ENCODE data around the gene IL3RA.
"Not testable (repeated sequence)": the region's sequence is repeated elsewhere in the genome, so short reads cannot be mapped to it uniquely, and the experiment has no call there.

Gene IL3RA

GRCh38 chrX:1332433-1332832 lies 4.2 kb upstream of the IL3RA start:
- not testable (repeated sequence) for DNase-seq

DNA sequence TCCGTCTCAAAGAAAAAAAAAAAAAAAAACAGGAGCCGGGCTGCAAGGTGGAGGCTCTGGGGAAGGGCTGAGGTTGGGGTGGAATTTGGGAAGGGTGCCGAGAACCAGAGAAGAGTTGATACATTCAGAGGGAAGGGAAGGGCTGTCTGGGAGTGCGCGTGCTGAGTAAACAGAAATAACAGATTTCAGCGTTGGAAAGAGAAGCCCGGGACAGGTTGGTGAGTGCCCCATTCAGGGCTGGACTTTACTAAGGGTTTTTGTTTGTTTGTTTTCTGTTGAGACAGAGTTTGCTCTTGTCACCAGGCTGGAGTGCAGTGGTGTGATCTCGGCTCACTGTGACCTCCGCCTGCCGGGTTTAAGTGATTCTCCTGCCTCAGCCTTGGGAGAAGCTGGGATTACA lies 1.7 kb upstream of the IL3RA start:
- no peak for DNase-seq

DNA sequence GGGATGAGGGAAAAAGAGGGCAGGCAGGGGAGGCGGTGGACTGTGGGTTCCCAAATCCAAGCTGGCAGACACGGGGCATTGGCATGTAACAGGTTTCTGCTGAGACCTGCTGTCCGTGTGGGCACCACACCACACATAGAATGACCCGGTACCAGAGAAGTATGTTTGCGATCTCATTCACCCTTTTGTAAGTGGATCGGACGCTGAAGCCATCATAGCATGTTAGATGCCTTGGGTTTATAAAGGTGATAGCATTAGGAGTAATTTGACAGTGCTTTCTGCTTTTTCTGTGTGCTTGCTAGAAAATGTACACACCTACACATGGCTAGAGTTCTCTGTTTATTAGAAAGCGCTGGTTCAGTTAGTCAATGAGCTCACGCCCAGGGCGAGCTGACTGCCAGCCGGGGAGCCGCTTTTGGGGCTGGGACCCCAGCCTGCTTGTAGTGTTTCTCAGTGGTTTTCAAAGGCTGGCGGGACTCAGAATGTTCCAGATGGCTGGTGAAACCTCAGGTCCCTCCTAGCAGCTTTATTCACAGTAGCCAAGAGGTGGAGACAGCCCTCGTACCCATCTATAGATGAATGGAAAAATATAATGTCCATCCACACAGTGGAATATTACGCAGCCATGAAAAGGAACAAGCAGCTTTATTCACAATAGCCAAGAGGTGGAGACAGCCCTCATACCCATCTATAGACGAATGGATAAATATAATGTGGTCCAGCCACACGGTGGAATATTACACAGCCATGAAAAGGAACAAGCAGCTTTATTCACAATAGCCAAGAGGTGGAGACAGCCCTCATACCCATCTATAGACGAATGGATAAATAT lies 579 bp downstream of the IL3RA start:
- no peak for DNase-seq

- DNase-seq = no peak
Observed at GRCh38 chrX:1341545-1342184, 5.1 kb downstream of the IL3RA start.

GRCh38 chrX:1349606-1350005 lies 13.0 kb downstream of the IL3RA start:
- DNase-seq = not testable (repeated sequence)

- DNase-seq = no peak
Observed at GRCh38 chrX:1351981-1352714, 15.6 kb downstream of the IL3RA start.

GRCh38 chrX:1354036-1355019 lies 17.7 kb downstream of the IL3RA start:
- DNase-seq = no peak

DNA sequence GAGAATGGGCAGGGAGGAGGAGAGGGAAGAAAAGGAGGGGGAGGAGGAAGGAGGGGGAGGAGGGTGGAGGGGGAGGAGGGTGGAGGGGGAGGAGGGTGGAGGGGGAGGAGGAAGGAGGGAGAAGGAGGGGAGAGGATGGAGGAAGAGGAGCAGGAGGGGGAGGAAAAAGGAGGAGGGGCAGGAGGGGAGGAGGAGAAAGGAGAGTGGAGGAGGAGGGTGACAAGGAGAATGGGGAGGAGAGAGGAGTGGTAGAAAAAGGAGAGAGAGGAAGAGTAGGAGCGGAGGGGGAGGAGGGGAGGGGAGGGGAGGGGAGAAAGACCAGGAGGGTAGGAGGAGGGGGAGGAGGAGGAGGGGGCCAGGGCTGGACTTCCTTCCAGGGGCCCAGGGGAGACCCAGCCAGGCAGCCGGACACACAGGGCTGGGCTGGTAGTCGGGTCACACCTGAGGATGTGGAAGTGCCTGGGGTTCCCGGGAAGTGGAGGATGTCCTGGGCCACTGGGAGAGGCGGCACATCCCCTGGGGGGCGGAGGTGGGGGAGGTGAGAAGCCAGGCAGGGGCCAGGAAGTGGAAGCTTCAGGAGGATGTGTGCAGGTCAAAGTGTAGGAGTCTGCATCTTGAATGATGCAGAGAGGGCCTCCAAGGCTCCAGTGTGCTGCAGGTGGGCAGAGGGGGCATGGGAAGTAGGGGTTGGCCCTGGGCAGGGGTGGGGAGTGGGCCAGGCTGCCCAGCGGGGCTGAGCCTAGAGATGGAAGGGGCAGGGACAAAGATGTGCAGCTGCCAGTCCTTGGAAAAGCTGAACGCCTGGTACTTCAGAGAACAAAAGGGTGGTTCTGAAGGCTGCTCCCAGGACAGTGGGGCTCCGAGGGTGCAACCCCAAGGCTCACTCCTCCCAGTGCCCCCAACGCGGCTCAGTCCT lies 18.8 kb downstream of the IL3RA start:
- no peak for DNase-seq

- DNase-seq = no peak
Observed at GRCh38 chrX:1357993-1358392, 21.4 kb downstream of the IL3RA start.

DNA sequence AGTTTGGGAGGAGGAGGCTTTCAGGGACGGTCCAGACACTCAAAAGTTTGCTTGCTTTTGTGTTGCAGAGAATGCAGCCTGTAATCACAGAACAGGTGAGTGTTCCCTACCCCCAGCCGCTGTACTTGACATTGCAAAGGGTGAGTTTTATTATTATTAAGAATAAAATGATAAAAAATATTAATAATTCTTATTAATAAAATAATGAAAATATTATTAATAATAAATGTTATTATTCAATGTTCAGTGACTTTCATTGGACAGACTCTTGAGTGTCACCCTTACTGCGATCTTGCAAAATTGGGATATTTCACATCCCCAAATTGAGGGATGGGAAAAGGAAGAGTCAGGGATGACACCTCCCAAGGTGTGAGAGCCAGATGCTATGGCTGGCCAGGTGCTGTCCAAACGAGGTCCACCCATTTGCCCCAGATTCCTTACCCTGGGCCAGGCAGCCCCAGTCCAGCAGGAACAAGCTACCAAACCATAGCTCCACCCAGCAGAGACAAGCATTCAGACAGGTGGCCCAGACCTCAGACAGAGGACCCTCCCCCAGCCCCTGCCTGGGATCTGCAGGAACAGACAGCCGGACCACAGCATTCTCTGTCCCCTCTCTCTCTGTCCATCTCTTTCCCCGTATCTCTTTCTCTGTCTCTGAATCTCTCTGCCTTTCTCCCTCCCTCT lies 22.4 kb downstream of the IL3RA start:
- no peak for DNase-seq

DNA sequence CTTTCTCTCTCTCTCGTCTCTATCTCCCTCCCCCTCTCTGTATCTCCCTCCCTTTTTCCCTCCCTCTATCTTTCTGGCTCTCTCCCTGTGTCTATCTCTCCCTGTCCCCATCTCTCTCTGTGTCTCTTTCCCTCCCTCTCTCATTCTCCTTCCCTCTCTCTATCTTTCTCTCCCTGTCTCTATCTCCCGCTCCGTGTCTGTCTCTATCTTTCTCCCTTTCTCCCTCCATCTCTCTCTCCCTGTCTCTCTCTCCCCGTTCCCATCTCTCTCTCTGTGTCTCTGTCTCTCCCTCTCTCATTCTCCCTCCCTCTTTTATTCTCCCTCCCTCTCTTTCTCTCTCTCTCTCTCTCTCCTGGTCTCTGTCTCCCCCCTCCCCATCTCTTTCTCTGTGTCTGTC lies 22.9 kb downstream of the IL3RA start:
- DNase-seq = no peak

GRCh38 chrX:1360171-1360570 lies 23.6 kb downstream of the IL3RA start:
- DNase-seq = no peak

- DNase-seq = no peak
Observed at GRCh38 chrX:1361275-1361674, 24.7 kb downstream of the IL3RA start.

DNA sequence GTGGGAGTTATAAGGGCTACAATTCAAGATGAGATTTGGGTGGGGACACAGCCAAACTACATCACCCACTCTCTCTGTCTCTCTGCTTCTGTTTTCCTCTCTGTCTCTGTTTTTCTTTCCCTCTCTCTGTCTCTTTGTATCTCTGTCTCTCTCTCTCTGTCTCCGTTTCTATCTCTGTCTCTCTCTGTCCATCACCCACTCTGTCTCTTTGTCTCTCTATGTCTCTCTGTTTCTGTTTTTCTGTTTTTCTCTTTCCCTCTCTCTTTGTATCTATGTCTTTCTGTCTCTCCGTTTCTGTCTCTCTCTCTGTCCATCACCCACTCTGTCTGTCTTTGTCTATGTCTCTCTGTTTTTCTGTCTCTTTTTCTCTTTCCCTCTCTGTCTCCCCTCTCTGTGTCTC lies 25.3 kb downstream of the IL3RA start:
- DNase-seq = no peak

DNA sequence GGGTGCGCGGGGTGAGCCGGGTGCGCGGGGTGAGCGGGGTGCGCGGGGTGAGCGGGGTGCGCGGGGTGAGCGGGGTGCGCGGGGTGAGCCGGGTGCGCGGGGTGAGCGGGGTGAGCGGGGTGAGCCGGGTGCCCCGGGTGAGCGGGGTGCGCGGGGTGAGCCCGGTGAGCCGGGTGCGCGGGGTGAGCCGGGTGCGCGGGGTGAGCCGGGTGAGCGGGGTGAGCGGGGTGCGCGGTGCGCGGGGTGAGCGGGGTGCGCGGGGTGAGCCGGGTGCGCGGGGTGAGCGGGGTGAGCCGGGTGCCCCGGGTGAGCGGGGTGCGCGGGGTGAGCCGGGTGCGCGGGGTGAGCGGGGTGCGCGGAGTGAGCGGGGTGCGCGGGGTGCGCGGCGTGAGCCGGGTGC lies 29.8 kb downstream of the IL3RA start:
- DNase-seq = not testable (repeated sequence)

GRCh38 chrX:1368385-1368698 lies 31.8 kb downstream of the IL3RA start:
- DNase-seq = no peak

DNA sequence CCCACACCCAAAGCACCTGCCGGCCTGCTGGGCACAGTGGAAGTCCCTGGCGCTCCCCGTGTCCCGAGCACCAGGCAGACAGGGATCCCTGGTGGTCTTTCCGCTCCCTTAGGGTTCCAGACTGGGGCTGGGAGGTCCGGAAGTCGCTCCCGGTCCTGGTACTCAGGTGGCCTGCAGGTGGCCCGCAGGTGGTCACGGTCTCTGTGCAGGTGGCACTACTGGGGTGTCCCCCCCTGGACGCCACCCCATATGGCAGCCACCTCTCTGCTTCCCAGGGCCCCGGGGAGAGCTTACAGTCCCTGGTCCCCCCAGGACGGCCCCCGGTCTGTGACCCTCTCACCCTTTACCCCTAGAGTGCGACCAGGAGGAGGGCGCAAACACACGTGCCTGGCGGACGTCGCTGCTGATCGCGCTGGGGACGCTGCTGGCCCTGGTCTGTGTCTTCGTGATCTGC lies 41.7 kb downstream of the IL3RA start:
- no peak for DNase-seq

GRCh38 chrX:1380672-1381233 lies 44.2 kb downstream of the IL3RA start:
- DNase-seq = no peak

DNA sequence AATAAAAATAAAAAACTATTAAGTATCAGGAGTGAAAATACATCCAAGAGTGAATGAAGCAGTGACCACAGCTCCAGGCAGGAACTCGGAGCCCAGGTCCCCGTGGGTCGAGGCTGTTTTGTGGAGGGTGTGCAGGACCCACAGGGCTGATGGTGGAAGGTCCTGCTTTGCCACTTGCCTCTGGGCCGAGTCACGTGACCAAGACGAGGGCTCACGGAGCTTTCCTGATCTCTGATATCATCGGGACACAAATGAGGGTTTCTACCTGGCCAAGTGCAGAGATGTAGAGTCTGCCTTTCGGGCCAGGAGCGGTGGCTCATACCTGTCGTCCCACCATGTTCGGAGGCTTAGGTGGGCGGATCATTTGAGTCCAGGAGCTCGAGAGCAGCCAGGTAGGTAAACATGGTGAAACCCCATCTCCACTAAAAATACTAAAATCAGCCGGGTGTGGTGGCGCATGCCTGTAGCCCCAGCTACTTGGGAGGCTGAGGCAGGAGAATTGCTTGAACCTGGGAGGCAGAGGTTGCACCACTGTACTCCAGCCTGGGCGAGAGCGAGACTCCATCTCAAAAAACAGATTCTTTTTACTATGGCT lies 48.2 kb downstream of the IL3RA start:
- DNase-seq = no peak

Measured in 8988T (cell line).